NB4 (cell line): ENCODE measurements around the gene KLHL13.

ENCODE experiments used
- MAX ChIP-seq: IDR thresholded peaks from 2 replicates; pipeline ENCODE4 v1.6.1; 2011; ENCODE audit warnings: low read depth, low read length
- POLR2A ChIP-seq: IDR thresholded peaks from 2 replicates; pipeline ENCODE4 v1.6.1; 2011; ENCODE audit warnings: mild to moderate bottlenecking; ENCODE audit not compliant: insufficient read length; ENCODE audit errors: extremely low read depth
- TF ChIP-seq, protein P1 (sequence below): IDR thresholded peaks from one replicate; pipeline ENCODE4 v1.5.1; 2012; ENCODE audit warnings: low read depth, low read length

DNA sequence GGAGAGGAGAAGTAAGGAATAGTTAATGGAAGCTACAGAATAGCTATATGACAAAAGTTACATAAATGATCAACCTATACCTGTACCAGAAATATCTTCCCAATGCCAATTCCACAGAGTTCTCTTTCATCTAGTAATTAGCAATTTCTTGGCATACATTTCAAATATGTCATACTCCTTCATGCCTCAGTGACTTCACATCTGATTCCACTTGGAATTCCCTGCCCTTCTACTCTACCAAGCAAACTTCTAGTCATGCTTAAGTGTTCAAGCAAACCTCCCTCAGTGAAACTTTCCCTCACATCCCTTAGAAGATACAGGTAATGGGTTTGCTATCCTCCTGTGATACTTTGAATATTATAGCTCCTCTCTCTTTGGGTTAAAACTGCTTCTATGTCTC lies 127.1 kb downstream of the KLHL13 start:
- TF ChIP-seq, protein P1, sequence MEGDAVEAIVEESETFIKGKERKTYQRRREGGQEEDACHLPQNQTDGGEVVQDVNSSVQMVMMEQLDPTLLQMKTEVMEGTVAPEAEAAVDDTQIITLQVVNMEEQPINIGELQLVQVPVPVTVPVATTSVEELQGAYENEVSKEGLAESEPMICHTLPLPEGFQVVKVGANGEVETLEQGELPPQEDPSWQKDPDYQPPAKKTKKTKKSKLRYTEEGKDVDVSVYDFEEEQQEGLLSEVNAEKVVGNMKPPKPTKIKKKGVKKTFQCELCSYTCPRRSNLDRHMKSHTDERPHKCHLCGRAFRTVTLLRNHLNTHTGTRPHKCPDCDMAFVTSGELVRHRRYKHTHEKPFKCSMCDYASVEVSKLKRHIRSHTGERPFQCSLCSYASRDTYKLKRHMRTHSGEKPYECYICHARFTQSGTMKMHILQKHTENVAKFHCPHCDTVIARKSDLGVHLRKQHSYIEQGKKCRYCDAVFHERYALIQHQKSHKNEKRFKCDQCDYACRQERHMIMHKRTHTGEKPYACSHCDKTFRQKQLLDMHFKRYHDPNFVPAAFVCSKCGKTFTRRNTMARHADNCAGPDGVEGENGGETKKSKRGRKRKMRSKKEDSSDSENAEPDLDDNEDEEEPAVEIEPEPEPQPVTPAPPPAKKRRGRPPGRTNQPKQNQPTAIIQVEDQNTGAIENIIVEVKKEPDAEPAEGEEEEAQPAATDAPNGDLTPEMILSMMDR: no peak
- TF ChIP-seq POLR2A (no peak), MAX (no peak)
